COR-L47 (cell line): ENCODE measurements around the gene ZRANB2.

Source experiments
- DNase-seq: peaks from one replicate; lab custom pipeline; 2025; lab: John Stamatoyannopoulos, UW

Gene ZRANB2

DNA sequence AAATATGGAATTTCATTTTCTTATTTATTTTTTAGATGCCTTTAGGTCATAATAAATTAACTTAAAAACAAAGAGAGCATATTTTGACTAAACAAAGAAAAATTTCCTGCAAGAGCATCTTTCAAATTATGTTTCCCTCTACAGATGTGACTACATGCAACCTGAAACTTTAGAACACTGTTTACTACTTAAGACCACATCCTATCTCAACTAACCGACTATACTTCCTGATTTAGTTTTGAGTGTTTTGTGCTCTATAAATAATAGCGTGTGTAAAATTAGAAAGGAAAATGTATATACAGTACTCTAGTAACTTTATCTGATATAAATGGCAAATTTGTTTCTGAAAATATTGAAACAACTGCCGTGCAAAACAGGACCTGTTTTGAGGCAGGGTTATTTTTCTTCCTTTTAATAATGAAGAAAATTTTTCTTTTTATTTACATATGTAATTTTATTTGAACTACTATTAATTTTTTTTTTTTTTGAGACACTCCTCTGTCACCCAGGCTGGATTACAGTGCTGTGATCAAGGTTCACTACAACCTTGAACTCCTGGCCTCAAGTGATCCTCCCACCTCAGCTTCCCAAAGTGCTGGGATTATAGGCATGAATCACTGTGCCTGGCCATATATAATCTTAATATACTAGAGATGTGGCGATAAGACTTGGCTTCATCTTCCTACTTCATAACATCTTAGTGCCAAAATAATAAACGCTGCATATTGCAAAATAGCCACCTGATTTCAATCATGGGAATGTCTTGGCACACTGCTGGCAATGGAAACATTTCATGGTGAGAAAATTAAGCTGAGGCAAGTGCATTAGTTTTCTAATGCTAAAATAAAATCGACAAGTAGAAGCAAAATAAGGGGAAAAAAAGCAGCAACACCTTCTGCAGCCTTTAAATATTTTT, 12.3 kb downstream of the ZRANB2 start:
- DNase-seq: no peak

DNA sequence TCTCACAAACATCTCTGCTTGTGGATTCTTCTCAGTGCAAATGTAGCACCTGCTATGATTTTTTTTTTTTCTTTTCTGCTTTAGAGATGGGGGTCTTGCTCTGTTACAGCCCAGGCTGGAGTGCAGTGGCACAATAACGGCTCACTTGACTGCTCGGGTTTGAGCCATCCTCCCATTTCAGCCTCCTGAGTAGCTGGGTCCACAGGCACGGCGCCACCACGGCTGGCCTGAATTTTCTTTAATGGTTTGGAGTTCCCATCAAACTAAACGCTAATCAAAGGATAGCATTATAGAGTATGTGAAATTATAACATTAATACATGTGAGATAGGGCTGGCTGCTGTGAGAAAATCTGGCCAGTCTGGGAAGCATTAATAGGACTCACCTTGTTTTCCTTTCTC, 26.0 kb downstream of the ZRANB2 start:
- DNase-seq: no peak

DNA sequence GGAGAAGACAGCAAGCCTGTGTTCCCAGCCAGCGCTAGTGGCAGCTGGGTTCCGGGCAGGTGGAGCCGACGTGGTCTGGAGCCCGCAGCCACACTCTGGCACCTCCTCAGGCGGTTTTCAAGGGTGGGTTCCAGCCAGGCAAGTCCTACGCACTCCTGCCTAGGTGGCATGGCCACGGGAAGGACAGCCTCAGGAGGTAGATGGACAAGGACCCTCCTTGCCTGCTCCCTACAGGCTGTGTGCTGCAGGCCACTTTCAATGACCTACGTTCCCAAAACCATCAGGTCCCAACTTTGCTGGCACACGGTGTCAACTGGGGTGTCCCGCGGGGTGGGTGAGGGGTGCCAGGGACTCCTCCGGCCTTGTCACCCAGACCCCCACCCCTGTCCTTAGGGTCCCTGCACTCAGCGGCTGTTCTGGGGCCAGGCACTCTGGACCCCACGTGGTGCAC, 26.5 kb downstream of the ZRANB2 start:
- DNase-seq: no peak

GRCh38 chr1:71053758-71054157, 27.1 kb downstream of the ZRANB2 start:
- DNase-seq: no peak

- DNase-seq: no peak
Observed at GRCh38 chr1:71053146-71053545, 27.7 kb downstream of the ZRANB2 start.

GRCh38 chr1:71049951-71050598, 30.8 kb downstream of the ZRANB2 start:
- DNase-seq: peak; percentile 67

DNA sequence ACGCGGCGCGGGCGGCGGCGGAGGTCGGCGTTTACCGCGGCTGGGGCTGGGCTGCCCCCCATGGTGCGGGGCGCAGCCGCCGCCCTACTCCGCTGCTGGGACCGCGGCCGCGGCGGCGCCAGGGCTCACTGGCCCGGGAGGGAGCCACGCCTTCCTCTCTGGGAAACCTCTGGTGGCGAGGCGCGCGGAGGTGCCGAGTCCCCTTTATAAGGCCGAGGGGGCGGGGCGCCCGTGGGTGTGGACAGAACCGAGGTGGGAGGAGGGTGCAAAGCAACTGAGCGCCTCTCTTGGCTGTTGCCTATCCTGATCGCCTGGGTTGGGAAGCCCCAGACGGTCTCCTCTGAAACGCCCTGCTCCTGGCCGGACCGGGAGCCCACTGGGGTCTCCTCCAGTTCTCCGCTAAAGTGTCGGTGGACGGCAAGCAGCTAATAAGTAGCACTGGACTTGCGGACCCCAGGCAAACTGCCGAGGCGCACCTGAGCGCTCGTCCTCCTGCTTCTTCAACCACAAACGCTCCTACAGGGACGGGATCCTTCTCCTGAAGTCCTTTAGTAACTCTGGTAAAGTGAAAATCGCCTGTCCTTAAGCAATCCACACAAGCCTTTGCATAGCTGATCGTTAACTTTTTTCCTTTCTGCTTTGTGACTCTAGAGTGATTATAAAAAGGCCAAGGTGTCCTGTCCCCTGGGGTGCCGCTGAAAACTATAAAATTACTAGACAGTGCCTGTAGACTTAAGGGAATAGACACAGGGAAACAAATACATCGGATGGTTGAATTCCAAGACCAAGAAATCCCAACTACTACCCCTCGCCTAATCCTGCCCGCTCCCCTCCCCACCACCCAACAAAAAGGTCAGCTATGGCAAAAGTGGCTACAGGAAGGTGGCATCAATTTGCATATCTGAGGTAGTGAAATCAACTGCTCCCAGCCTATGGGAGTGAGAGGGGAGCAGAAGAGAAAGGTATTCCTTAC, 32.9 kb downstream of the ZRANB2 start, which contains the start of gene PTGER3:
PTGER3 (minus strand) TSS at position 182 of the 973 bp plus-strand sequence. CDS start 239 bp downstream, outside the sequence.
- peak; percentile 83 for DNase-seq

DNA sequence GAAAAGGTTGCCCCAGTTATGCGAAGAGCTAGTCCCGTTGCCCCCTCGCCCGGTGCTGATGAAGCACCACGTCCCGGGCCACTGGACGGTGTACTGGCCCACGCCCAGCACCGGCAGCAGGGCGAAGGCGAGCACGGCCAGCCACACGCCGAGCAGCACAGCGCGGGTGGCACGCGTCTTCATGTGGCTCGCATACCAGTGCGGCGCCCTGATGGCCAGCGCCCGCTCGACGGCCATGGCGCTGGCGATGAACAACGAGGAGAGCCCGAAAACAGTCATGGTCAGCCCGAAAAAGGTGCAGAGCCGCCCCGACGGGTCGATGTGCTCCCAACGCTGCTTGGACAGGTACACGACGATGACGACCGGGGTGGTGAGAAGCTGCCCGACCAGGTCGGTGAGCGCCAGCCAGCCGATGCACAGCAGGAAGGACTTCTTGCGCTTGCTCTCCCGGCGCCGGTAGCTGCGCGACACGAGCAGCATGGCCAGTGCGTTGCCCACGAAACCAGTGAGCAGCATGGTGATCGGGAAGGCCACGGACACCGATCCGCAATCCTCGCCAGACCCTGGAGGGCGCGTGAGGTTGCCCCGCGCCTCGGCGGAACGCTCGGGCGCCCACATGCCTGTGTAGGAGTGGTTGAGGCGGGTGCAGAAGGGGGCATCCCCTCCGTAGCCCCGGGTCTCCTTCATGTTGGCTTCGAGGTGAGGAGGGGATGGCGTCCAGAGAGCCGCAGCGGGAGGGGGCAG, 33.8 kb downstream of the ZRANB2 start:
- DNase-seq: no peak

- DNase-seq: no peak
Observed at GRCh38 chr1:71045463-71046028, 35.3 kb downstream of the ZRANB2 start.

GRCh38 chr1:71044833-71045232, 36.0 kb downstream of the ZRANB2 start:
- no peak for DNase-seq

GRCh38 chr1:71043065-71043464, 37.8 kb downstream of the ZRANB2 start:
- no peak for DNase-seq

DNA sequence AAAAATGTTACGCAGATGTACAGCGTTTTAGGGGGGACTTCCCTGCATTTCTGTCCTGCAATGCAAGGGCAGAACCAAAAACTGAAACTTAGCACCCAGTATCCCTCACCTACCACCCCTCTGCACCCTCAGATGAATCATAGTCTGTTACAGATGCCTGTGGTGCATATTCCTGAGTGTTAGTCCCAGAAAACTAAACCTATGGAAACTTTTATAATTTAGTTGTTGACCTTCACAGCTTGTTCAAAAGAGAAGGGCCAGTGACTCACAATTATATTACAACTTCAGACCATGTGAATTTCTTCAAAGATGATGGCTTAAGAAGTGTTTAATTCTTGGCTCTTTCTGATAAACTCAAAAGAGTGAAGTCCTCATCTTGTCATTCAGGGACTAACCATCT, 39.0 kb downstream of the ZRANB2 start:
- no peak for DNase-seq

- no peak for DNase-seq
Observed at GRCh38 chr1:71039661-71040262, 41.1 kb downstream of the ZRANB2 start.

GRCh38 chr1:71038942-71039341, 41.9 kb downstream of the ZRANB2 start:
- DNase-seq: no peak

- DNase-seq: no peak
Observed at GRCh38 chr1:71037829-71038620, 42.8 kb downstream of the ZRANB2 start.

- DNase-seq: no peak
Observed at GRCh38 chr1:71037066-71037465, 43.8 kb downstream of the ZRANB2 start.

GRCh38 chr1:71033136-71033535, 47.7 kb downstream of the ZRANB2 start:
- no peak for DNase-seq

DNA sequence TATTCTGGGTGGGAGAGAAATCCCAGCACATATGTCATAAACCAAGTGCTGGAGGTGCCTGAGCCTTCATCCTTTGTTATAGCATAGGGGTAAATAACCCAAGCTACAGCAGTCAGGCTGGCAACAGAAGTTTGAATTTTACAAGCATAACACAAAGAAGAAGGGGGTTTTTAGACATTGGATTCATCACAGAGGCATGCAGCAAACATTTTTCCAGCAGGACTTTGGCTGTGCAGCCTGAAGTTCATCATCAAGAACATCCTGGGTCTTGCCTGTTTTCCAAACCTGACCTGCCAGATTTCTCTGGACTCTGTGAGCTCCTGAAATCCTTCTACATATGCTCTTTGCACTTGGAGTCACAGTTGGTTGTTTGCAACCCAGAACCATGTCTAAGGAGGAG, 49.4 kb downstream of the ZRANB2 start:
- DNase-seq: no peak

DNA sequence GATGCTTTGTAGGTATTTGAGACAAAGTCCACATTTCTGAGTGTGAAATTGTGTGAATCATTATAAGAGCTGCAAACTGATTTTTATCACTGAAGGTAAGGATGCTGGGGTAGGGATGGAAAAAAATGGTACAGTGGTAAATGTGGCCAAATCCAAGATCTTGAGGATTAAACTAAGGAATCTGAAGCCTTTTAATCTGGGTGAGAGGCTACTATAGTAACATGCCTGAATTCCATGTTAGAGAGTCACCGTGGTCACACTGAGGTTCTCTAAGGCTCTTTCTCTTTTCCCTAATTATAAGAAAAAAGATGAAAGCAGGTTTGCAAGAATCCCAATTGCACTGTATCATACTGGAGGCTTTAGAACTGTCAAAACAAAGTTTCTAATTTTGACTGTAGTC, 50.8 kb downstream of the ZRANB2 start:
- no peak for DNase-seq

DNA sequence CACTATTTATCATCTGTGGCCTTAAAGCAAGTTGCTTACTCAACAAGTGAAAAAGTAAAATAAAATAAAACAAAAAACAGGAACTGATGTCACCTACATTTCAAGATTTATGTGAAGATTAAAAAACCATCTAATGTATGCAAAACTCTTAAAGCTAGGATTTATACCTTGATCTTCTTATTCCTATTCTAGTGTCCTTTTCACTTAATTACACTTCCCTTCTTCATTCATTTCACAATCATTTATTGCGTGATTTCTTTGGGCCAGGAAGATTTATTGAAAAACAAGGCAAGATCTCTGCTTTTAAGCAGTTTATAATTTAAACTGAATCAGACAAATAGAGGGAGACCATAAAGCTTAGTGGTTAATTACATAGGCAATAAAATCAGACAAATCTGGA, 51.9 kb downstream of the ZRANB2 start:
- no peak for DNase-seq
